ENCODE measurements around the gene LYPLAL1.

Gene LYPLAL1

DNA sequence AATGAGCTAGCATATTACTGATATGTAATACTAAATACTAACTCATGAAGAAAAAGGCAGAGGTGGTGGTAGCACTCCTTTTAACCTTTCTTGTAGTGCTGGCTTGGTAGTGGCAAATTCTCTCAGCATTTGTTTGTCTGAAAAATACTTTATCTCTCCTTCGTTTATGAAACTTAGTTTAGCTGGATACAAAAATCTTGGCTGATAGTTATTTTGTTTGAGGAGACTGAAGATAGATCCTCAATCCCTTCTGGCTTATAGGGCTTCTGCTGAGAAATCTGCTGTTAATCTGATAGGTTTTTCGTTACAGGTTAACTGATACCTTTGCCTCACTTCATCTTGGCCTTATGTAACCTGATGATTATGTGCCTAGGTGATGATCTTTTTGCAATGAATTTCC is 87.8 kb downstream of the LYPLAL1 start:
- no peaks in the 10 kb centered on the region for H3K36me3 ChIP-seq (ENCODE audit: insufficient read depth, low read length)

More for the DNA sequence above, 87.8 kb downstream of the LYPLAL1 start:
- Histone ChIP-seq H3K9me3 (ENCODE audit: control insufficient read depth, insufficient read depth, low read length) (no peaks in the 10 kb centered on the region), H3K9ac (ENCODE audit: low read depth, low read length) (no peak overlapping the region), H3K4me1 (ENCODE audit: insufficient read depth, low read length) (peaks cover 6% of the 10 kb centered on the region; the same call in 1 of the 2 replicates)

All from ES-I3 (cell line).